Endothelial cell (in vitro differentiated cells): ENCODE data around the gene SUN5. TPM values are rescaled to one million over a fixed set of nuclear protein-coding genes. Genes with fewer than 3 reads are reported as not detected.

Experiments
- DNase-seq: peaks from one replicate; pipeline ENCODE4 v3.0.0; 2021; ENCODE audit warnings: low spot score
- H3K27ac Mint-ChIP-seq: one replicate; pipeline ENCODE4 v1.8.0; 2021; ENCODE audit warnings: mixed read lengths, inconsistent platforms; ENCODE audit not compliant: unreplicated experiment
- H3K27me3 Mint-ChIP-seq: one replicate; pipeline ENCODE4 v1.8.0; 2021; ENCODE audit warnings: mild to moderate bottlenecking, moderate library complexity, mixed read lengths, inconsistent platforms; ENCODE audit not compliant: unreplicated experiment
- H3K36me3 Mint-ChIP-seq: one replicate; pipeline ENCODE4 v1.8.0; 2021; ENCODE audit warnings: mild to moderate bottlenecking, low read depth, mixed read lengths, inconsistent platforms; ENCODE audit not compliant: unreplicated experiment
- H3K4me1 Mint-ChIP-seq: one replicate; pipeline ENCODE4 v1.8.0; 2021; ENCODE audit warnings: mild to moderate bottlenecking, mixed read lengths, inconsistent platforms; ENCODE audit not compliant: unreplicated experiment
- H3K4me3 Mint-ChIP-seq: one replicate; pipeline ENCODE4 v1.8.0; 2021; ENCODE audit warnings: mild to moderate bottlenecking, mixed read lengths, inconsistent platforms; ENCODE audit not compliant: unreplicated experiment
- H3K9me3 Mint-ChIP-seq: one replicate; pipeline ENCODE4 v1.8.0; 2021; ENCODE audit warnings: mixed read lengths, inconsistent platforms; ENCODE audit not compliant: unreplicated experiment
- total RNA-seq: library from RNA; stranded (reverse); fragmentation: NEBNext Ultra II Directional; extraction: Animal tissue kit (Norgen Biotek cat#: 25700); gene quantifications from one replicate; pipeline ENCODE4 v1.2.1, GENCODE V29; 2021; ENCODE audit not compliant: unreplicated experiment
- TF ChIP-seq, protein P1 (sequence below): fragments of 200-600 bp; sonication (generic); IDR thresholded peaks from one replicate; pipeline ENCODE4 v1.5.0; 2021; ENCODE audit warnings: antibody characterized with exemption; ENCODE audit not compliant: unreplicated experiment

SUN5 gene
- total RNA-seq, 1 donor from 2014 or later, result not detected

DNA sequence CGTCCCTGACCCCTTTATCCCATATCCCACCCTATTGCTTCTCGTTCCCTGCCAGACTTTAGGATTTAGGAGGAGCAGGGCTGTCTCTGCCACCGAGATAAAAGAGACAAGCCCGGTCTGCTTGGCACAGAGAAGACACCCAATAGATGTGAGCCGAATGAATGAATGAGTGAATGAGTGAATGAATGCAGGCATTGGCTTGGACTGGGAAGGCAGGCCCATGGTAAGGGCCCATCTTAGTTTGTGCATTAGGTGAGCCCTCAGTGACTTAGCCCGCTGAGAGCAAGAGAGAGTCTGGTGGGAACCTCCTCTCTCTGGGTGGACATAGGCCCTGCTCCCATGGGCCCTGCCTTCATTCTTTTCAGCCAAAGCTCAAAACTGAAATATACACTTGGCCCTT, 26.3 kb upstream of the SUN5 start:
- no peak for DNase-seq
- Mint-ChIP-seq H3K27ac (no peak overlapping the region), H3K4me1 (no peaks in the 10 kb centered on the region), H3K4me3 (no peak overlapping the region), H3K9me3 (no peaks in the 10 kb centered on the region), H3K27me3 (peaks cover 7% of the 10 kb centered on the region), H3K36me3 (peaks cover 4% of the 10 kb centered on the region)
- TF ChIP-seq, protein P1, sequence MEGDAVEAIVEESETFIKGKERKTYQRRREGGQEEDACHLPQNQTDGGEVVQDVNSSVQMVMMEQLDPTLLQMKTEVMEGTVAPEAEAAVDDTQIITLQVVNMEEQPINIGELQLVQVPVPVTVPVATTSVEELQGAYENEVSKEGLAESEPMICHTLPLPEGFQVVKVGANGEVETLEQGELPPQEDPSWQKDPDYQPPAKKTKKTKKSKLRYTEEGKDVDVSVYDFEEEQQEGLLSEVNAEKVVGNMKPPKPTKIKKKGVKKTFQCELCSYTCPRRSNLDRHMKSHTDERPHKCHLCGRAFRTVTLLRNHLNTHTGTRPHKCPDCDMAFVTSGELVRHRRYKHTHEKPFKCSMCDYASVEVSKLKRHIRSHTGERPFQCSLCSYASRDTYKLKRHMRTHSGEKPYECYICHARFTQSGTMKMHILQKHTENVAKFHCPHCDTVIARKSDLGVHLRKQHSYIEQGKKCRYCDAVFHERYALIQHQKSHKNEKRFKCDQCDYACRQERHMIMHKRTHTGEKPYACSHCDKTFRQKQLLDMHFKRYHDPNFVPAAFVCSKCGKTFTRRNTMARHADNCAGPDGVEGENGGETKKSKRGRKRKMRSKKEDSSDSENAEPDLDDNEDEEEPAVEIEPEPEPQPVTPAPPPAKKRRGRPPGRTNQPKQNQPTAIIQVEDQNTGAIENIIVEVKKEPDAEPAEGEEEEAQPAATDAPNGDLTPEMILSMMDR, result no peak

DNA sequence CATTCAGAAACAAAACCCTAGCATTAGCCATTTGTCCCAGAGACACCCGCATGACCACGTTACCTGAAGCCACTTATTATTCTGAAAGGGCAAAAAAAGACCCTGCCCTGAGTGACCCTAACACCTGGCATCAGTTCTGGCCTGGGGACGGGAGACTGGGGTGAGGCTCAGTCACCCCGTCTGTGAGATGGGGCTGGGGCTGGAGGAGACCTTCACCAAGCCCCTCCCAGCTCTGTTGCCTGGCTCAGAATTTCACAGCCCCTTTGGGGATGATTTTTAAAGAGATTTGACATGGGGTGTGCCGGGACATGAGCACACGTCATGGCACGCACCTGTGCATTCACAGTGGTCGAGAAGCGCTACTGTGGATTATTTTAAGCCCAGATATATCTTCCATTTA, 25.8 kb upstream of the SUN5 start:
- H3K36me3 Mint-ChIP-seq, result peaks cover 4% of the 10 kb centered on the region
- no peak overlapping the region for H3K4me3 Mint-ChIP-seq
- TF ChIP-seq, protein P1, result no peak

DNA sequence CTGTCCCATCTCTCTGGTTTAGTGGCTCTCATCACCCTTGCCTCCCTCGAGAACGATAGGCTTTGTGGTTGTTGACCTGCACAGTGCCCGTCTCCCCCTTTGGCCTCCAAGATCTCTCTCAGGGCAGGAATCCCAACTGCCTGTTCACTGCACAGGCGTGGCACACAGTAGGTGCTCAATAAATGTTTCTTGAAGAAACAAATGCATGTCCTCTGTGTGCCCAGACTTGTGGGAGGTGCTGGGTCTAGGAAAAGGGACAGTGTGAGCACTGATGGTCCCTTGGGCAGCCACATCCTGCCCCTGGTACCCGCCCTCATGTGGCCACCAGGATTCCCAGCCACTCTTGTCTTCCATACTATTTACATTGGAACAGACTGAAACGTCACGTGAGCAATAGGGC, 24.6 kb upstream of the SUN5 start:
- peaks cover 4% of the 10 kb centered on the region for H3K36me3 Mint-ChIP-seq
- no peak overlapping the region for H3K4me3 Mint-ChIP-seq

More for the DNA sequence above, 25.8 kb upstream of the SUN5 start:
- Mint-ChIP-seq H3K27me3 (peaks cover 7% of the 10 kb centered on the region), H3K27ac (no peak overlapping the region), H3K4me1 (no peaks in the 10 kb centered on the region), H3K9me3 (no peaks in the 10 kb centered on the region)
- DNase-seq, result no peak

GRCh38 chr20:33027769-33028751, 23.8 kb upstream of the SUN5 start:
- Mint-ChIP-seq H3K9me3 (no peaks in the 10 kb centered on the region), H3K27ac (no peak overlapping the region), H3K36me3 (peaks cover under 1% of the 10 kb centered on the region), H3K27me3 (peaks cover 4% of the 10 kb centered on the region), H3K4me1 (no peaks in the 10 kb centered on the region), H3K4me3 (no peak overlapping the region)
- TF ChIP-seq, protein P1, result no peak
- no peak for DNase-seq

More for the DNA sequence above, 24.6 kb upstream of the SUN5 start:
- DNase-seq, result no peak
- Mint-ChIP-seq H3K4me1 (no peaks in the 10 kb centered on the region), H3K27ac (no peak overlapping the region), H3K9me3 (no peaks in the 10 kb centered on the region), H3K27me3 (peaks cover 5% of the 10 kb centered on the region)
- TF ChIP-seq, protein P1, result no peak
